ENCODE data around the gene TFF1.
"Not testable (repeated sequence)": the region's sequence is repeated elsewhere in the genome, so short reads cannot be mapped to it uniquely, and the experiment has no call there.

Gene TFF1

DNA sequence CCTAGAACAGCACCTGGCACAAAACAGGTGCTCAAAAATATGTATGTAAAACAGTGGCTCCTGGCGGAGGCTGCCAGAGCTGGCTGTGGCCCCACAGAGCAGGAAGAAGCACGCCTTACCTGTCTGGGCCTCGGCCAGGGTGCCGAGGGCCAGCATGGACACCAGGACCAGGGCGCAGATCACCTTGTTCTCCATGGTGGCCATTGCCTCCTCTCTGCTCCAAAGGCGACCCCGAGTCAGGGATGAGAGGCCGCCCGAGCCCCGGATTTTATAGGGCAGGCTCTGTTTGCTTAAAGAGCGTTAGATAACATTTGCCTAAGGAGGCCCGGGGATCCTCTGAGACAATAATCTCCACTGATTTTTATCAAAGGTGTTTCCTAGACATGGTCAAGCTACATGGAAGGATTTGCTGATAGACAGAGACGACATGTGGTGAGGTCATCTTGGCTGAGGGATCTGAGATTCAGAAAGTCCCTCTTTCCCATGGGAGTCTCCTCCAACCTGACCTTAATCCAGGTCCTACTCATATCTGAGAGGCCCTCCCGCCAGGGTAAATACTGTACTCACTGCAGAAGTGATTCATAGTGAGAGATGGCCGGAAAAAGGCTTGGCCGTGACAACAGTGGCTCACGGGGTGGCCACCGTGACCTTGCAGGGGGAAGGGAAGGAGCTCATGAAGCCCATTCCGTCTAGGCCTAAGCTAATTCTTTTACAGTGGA, at the start of gene TFF1:
TFF1 (minus strand) TSS at position 244 of the 719 bp plus-strand sequence; CDS start at position 204, 40 bp downstream.
- no peak for DNase-seq

- DNase-seq = peak; percentile 97
Observed at GRCh38 chr21:42414928-42415769, 48.8 kb upstream of the TFF1 start.

GRCh38 chr21:42414553-42414927, 48.2 kb upstream of the TFF1 start:
- no peak for DNase-seq

DNA sequence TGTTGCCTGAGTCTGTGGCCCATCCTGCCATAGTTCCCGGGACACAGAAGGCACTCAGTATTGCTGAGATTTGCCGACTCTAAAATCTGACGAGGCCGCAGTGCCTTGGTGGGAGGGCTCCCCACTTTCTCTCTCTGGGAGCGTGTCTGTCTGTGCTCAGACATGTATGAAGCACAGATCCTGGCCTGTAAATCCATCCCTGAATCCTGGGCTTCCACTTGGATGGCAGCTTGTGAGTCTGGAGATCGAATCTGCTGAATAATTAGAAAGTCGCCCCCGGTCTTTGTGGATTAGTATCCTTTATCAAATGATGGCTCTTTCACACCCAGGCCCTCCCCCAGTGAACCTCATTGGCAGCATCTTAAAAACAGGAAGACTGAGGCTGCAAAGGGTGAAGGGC, 47.7 kb upstream of the TFF1 start:
- DNase-seq = no peak

GRCh38 chr21:42413500-42413899, 47.2 kb upstream of the TFF1 start:
- DNase-seq = peak; percentile 76

DNA sequence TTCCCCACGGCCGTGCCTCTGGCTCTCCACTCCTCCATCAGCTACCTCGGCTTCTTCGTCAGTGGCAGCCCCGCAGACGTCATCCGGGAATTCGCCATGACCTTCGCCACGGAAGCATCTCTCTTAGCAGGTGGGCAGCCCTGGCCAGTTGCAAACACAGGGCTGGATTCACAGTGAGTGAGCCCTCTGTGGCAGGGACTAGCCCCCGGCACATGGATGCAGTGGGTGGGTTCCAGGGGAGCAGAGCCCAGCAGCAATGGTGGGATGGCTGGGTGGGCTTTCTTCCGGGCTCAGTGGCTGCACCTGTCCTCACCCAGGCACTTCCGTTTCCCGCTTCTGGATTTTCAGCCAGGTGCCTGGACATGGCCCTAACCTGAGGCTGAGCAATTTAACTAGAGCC, 46.8 kb upstream of the TFF1 start:
- DNase-seq = no peak

DNA sequence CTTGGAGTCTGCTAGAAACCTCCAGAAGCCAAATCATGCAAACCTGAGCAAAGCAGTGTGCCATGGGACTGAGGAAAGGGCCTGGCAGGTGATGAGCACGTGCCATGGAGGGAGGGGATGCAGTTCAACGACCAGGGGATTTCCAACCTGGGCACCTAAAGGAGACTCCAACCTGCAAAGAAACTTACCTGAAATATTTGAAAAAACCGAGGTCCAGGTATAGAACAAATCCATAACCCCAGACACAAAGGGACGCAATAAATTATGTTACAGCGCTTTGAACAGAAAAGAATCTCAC, 46.2 kb upstream of the TFF1 start:
- DNase-seq = no peak

DNA sequence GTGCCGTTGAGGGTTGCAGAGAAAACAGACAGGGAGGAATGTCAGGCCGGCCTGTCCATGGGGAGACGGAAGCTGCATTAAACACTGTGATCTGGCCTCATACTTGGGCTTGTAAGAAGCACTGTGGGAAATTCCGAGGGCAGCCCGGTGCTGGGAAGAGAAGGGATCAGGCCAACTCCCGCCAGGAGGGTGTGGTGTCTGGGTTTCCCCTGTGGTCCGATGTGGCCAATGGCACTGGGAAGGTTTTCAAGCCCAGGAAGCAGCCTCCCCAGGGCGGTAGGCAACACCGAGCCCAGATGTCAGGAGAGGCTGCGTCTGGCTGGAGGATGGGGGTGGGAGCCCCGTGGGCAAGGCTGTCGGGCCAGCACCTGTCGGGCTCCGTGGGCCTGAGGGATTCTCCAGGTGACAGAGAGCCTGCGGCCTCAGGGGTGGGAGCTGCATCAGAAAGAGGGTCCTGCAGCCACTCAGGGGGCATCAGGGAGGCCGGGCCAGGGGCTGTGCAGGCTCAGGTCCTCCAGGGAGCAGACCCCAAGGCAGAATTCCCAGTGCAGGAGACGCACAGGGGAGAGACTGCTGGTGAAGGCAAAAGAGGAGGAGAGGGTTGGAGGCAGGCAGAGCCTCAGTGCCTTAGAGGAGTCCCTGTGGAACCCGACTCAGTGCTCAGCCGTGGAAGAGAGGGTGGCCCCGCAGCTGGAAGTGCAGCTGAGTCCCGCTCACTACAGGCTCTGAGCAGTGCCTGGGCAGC, 45.7 kb upstream of the TFF1 start:
- no peak for DNase-seq

DNA sequence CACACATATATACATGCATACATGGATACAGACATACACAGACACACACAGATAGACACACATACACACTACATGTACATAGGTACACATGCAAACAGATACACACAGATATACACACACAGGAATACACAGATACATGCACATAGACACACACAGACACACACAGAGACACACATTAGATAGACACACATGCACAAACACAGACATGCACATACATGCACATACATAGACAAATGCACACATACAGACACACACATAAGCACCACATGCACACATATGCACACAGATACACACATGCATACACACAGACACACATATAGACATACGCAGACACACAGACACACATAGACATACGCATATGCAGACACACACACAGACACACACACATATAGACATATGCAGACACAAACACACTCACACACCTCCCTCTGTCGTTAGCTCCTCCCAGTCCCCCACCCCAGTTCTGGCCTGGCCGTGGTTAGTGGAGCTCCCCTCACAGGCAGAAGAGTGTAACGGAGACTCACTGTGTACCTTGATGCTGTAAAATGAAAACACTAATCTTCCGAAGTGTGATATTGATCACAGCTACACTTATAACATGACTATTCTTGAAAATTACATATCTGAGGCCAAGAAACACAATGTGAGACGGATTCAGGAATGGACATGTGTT, 45.0 kb upstream of the TFF1 start:
- peak; percentile 68 for DNase-seq

DNA sequence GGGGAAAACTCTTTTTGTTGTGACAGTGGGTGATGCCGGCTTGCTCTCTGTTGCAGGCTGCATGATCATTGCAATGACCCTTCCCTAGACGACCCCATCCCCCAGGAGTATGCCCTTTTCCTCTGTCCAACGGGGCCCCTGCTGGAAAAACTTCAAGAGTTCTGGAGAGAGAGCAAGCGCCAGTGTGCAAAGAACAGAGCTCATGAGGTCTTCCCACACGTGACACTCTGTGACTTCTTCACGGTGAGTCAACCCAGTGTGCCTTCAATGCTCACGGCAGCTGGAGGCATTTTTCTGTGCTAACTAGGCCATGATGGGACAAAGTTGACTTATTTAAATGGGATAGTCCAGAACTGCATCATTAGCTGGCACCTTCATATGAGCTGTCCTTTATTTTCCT, 43.0 kb upstream of the TFF1 start:
- no peak for DNase-seq

- not testable (repeated sequence) for DNase-seq
Observed at GRCh38 chr21:42408718-42409117, 42.4 kb upstream of the TFF1 start.

DNA sequence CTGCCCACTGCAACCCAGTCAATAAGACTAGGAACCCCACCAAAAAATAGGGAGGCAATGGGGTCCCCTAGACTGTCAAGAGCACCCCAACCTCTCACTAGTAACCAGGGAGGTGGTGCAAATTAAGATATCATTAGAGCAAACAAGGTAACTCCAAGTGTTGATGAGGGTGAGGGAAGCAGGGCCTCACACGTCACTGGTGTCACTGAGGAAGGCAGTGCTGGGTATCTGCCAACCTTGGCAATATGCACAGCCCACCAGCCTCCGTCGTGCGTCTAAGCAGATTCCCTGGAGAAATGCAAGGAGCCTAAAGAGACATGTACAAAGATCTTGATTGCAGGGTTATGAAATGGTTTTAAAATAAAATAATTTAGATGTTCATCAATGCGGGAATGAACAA, 41.1 kb upstream of the TFF1 start:
- DNase-seq = no peak

GRCh38 chr21:42406866-42407265, 40.5 kb upstream of the TFF1 start:
- DNase-seq = no peak

DNA sequence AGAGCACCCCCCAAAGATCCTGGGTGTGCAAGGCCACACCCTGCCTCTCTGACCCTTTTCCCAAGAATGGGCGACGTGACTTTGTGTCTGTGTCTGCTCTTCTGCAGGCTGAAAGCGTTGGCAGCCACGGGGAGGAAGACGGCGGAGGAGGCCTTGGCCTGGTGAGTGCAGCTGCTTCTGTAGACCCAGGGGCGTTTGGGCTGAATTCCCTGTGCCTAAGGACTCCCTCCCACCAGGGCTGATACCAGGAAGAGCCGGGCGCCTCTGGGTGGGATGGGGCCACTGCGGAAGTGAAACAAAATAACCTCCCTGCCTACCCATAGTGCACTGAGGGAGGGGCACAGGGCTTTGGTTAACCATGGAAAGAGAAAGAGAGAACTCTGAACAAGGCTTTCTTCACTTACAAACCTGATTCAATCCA, 39.9 kb upstream of the TFF1 start:
- peak; percentile 74 for DNase-seq

DNA sequence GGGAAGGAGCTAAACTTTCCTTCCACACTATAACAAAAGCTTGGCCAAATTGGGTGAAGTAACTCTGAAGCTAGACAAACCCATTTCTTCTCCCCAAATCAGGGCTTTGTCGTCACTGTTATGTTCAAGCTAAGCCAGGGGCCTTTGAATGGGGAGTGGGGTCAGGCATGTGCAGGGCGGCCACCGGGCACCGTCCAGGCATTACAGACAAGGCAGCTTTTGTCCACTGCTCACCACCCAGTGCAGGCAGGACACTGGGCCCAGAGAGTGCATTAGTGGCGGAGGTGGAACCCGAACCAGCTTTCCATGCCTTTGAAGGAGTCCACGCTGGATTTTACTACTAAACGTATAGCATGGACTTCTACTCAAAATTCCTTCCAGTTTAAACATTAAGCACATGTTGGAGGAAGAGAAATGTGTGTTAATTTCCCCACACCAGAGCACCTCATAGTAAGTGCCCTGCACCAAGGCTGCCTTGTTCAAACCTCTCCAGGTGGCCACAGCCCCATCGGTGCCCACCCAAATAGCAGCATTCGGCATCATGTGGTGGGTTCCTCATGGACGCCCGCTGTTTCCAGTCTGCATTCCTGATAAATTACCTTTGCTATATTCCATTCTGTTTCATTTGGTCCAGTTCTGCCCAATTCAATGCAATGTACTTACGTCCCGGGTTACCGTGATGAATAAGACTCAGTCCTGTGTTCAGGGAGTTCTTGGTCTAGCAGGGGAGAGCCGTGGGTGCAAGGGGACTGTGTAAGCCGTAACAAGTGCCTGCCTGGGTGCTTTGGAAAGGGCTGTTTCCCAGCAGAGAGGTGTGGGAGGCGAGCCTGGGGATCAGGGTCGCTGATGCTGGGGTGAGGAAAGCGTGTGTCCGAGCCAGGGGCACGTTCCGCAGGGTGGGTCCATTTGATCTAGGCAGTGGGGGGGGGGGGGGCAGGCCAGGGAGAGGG, 39.0 kb upstream of the TFF1 start:
- no peak for DNase-seq

DNA sequence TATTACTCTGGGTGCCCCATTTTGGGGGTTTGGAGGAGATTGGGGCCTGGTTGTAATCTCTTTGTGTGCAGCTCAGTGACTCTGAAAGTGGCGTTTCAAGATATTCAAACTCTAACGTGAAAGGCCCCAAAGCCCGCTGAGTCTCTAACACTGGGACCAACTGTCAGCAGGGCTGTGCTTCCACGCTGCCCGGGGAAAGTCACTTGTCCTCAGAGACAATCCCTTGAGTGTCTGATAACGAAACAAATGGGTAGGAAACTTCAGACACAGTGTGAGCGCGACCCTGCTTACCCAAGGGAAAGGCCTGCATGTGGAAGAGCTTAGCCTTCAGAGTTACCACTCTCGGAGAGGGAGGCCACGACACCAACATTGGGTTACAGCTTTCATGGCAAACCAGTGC, 38.2 kb upstream of the TFF1 start:
- DNase-seq = peak; percentile 65

DNA sequence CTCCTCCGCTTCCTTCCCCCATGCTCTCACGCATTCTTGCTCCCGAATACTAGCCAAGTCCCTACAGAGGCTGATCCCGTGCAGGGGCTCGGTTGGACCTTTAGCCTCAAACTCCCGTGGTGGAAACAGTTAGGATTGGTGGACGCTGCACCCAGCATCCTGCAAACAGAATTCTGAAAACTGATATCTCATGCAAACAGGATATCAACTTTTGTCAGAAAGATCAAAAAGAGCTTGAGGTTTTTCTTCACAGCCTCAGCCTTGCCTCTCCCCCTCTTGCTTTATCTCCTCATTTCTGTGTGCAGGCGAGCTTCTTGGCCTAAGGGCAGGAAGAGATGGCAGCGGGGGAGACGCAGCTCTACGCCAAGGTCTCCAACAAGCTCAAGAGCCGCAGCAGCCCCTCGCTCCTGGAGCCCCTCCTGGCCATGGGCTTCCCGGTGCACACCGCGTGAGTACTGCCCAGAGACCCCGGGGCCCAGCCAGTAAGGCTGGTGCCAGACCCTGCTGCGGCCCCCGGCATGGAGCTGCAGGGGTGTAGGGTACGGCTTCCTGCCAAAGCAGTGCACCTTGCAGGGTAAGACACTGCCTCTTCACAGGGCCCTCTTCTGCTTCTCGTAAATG, 37.4 kb upstream of the TFF1 start, which contains the start of gene UBASH3A:
UBASH3A (plus strand) TSS at position 292 of the 621 bp plus-strand sequence; CDS start at position 336, 44 bp downstream.
- DNase-seq = peak; percentile 59

GRCh38 chr21:42401820-42402251, 35.5 kb upstream of the TFF1 start:
- DNase-seq = no peak

DNA sequence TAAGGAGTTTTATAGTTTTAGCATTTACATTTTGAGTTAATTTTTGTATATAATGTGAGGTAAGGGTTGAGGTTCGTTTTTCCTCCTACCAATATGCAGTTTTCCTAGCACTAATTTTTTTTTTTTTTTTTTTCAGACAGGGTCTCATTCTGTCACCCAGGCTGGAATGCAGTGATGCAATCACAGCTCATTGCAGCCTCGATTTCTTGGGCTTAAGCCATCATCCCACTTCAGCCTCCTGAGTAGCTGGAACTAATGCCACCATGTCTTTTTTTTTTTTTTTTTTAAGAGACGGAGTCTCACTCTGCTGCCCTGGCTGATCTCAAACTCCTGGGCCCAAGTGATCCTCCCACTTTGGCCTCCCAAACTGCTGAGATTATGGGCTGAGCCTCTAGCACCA, 34.8 kb upstream of the TFF1 start:
- DNase-seq = no peak

DNA sequence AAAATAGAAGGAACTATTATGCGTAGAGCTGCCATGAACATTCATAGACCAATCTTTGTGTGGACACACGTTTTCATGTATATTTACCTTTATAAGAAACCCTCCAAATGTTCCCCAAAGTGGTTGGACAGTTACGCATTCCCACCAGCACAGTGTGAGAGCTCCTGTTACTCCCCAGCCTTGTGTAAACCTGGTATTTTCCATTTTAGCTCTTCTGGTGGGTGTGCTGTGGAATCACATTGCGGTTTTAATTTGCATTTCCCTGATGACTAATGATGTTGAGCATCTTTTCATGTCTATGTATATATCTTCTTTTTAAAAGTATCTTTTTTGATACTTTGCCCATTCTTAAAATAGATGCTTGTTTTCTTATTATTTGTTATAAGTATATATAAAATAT, 34.2 kb upstream of the TFF1 start:
- no peak for DNase-seq

DNA sequence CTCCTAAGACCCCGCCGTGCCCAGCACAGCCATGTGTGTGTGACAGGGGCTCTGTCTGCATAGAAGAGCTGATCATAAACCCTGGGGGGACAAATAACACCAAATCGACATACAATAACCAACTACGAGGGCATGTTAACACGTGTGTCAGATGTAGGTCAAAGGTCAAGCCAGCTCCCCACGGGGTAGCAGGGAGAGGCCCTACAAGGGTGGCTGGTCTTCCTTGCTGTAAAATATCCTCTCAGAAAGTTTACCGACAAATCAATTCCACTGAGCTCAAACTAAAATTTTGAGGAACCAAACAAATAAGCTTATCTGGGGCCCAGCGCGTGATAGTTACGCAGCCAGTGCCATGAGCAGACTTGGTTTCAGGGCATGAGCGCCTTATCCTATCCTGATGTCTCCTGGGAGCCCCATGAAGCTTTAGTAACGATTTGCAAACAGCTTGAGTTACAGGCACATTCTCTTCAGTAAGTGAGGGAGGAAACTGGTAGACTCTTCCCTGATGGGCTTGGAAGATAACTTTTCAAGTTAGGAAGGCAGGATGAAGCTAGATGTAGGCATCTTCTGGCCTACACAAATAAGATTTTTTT, 32.2 kb upstream of the TFF1 start:
- DNase-seq = no peak
